GM19455 (cell line): ENCODE results near the gene ZNF543.
"Not testable (repeated sequence)": the region's sequence is repeated elsewhere in the genome, so short reads cannot be mapped to it uniquely, and the experiment has no call there.

Source experiments
- ATAC-seq: cut with Tn5 transposase; IDR thresholded peaks from one replicate; pipeline ENCODE4 v1.9.1; 2021; ENCODE audit not compliant: unreplicated experiment

Gene ZNF543

GRCh38 chr19:57319869-57320179, 448 bp upstream of the ZNF543 start:
- ATAC-seq, result no peak

GRCh38 chr19:57321116-57321515, 844 bp downstream of the ZNF543 start:
- ATAC-seq, result no peak

- ATAC-seq, result no peak
Observed at GRCh38 chr19:57321751-57322150, 1.5 kb downstream of the ZNF543 start.

GRCh38 chr19:57324992-57325391, 4.7 kb downstream of the ZNF543 start:
- ATAC-seq, result no peak

GRCh38 chr19:57327993-57328392, 7.7 kb downstream of the ZNF543 start:
- ATAC-seq, result no peak

- ATAC-seq, result no peak
Observed at GRCh38 chr19:57334191-57334590, 13.9 kb downstream of the ZNF543 start.

- ATAC-seq, result no peak
Observed at GRCh38 chr19:57338877-57339276, 18.6 kb downstream of the ZNF543 start.

GRCh38 chr19:57342582-57342981, 22.3 kb downstream of the ZNF543 start:
- ATAC-seq, result no peak

GRCh38 chr19:57348136-57348535, 27.9 kb downstream of the ZNF543 start:
- ATAC-seq, result no peak

- peak; percentile 98 for ATAC-seq
Observed at GRCh38 chr19:57350877-57351805, 30.9 kb downstream of the ZNF543 start, which contains the start of gene ZNF304. Gene ZNF304, plus strand, starts transcription at chr19:57351271. Its CDS starts 394 bp downstream, at chr19:57351665.

GRCh38 chr19:57351867-57352266, 31.6 kb downstream of the ZNF543 start:
- no peak for ATAC-seq

- no peak for ATAC-seq
Observed at GRCh38 chr19:57355916-57356315, 35.6 kb downstream of the ZNF543 start.

GRCh38 chr19:57357406-57357805, 37.1 kb downstream of the ZNF543 start:
- ATAC-seq, result no peak

GRCh38 chr19:57359300-57359699, 39.0 kb downstream of the ZNF543 start:
- no peak for ATAC-seq

- no peak for ATAC-seq
Observed at GRCh38 chr19:57362419-57362818, 42.1 kb downstream of the ZNF543 start.

- peak; percentile 91 for ATAC-seq
Observed at GRCh38 chr19:57362997-57363687, 42.9 kb downstream of the ZNF543 start, which contains the start of the genes TRAPPC2B and ZNF547. Gene TRAPPC2B, plus strand, starts transcription at chr19:57363551. Its CDS starts 1,283 bp downstream, at chr19:57364834. Gene ZNF547, plus strand, starts transcription at chr19:57363551. Its CDS starts 5,005 bp downstream, at chr19:57368556.

- ATAC-seq, result peak; percentile 5
Observed at GRCh38 chr19:57363688-57364181, 43.5 kb downstream of the ZNF543 start.

GRCh38 chr19:57366776-57367175, 46.5 kb downstream of the ZNF543 start:
- no peak for ATAC-seq

- ATAC-seq, result no peak
Observed at GRCh38 chr19:57374179-57374578, 53.9 kb downstream of the ZNF543 start.

- ATAC-seq, result not testable (repeated sequence)
Observed at GRCh38 chr19:57374647-57375046, 54.4 kb downstream of the ZNF543 start.

- ATAC-seq, result no peak
Observed at GRCh38 chr19:57376151-57376550, 55.9 kb downstream of the ZNF543 start.
